Head of caudate nucleus (tissue), 42 donors: ENCODE measurements around the gene IFI27L1.

Source experiments
- DNase-seq, 42 donors: peaks; one replicate each; pipeline versions ENCODE4 v3.0.0 to v3.0.0-alpha.2; 2020 to 2021; ENCODE audit warnings: mixed read lengths in 7 of 42
- intact Hi-C: fragments of 100-400 bp; cut with DNase I; formaldehyde crosslinking; loops from one replicate; pipeline ENCODE4 v1.15.0; 2022

The IFI27L1 gene

GRCh38 chr14:94103554-94104150, 22.5 kb downstream of the IFI27L1 start:
- intact Hi-C loops, result no loop called here
- DNase-seq, result peak in 21 of 42 donors; percentile 13 to 55 (median 37)

- DNase-seq, result peak in 1 of 42 donors; percentile 5
- intact Hi-C loops, result no loop called here
Observed at GRCh38 chr14:94104731-94105130, 23.6 kb downstream of the IFI27L1 start.

DNA sequence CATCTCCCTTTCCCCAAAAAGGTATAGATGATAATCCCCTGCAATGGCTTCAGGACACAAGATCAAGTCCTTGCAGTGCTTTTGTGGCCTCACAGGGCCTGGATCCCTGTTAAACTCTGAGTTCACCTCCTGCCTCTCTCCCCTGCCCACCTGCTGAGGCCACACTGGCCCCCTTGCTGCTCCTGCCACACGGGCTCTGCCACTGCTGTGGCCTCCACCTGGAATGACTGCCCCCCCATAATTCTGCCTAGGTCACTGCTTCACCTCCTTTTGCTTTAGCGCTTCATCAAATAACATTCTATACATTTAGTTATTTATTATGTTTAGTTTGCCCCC, 28.8 kb downstream of the IFI27L1 start:
- intact Hi-C loops, result no loop called here

DNA sequence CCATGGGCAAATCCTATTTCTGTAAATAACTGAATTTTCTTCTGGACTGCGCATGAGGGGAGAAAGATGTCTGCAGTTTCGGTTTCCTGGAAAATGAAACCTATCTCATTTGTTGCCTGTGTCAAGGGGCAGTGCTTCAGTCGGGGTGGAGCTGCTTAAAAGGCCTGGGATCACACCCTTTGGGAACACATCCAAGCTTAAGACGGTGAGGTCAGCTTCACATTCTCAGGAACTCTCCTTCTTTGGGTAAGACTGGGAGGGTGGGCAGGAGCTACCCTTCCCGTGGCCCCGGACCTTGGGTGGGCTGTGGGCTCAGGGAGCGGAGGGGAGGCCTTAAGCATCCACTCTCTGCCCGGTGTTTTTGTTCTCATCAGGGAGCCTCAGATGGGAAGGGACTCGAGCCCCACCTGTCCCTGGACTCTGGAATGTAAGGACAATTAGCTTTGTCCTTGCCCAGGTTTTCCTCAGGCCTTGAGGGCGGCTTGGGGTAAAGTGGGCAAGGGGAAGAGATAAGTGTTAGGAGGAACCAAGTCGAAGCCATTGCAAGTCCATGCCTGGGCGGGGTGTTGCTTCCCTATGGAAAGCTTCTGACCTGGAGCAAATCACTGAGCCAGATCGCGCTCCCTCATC, 29.6 kb downstream of the IFI27L1 start, which contains the start of gene IFI27:
Gene IFI27, plus strand, starts transcription at position 185 of the 630 bp plus-strand sequence.
- DNase-seq, result peak in 1 of 42 donors; percentile 1
- intact Hi-C loops, result no loop called here

More for the DNA sequence above, 28.8 kb downstream of the IFI27L1 start:
- DNase-seq, result peak in 2 of 42 donors; percentile 3 to 6

DNA sequence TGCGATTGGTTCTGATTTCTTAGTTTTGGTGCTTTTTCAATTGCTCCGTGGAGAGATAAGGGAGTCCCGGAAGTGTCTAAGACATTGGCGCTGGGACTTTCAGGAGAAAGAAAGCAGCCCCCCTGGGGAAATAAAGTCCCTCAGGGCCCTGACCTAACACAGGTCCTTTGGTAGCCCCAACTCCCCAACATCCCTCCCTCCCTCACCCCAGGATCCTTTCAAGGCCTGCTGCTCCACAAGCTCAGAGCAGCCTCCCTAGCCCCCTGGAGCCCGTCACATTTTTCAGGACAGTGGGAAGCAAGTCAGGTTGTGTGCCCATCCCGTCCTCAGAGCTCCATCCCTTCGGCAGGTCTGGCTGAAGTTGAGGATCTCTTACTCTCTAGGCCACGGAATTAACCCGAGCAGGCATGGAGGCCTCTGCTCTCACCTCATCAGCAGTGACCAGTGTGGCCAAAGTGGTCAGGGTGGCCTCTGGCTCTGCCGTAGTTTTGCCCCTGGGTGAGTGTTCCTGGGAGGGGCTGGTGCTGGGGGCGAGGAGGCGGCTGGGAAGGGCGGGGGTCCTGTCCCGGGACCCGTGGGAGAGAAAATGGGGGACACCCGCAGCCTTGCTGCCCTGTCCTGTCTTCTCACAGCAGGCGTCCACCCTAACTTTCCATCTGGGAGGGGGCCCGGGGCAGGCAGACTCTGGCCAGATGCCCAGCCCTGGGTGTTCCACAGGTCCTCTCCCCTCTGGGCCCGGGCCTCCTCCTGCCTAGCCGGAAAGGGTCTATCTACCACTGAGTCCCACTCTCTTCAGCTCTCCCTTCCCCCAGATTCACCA, 30.4 kb downstream of the IFI27L1 start:
- peak in 1 of 42 donors; percentile 1 for DNase-seq
- intact Hi-C loops, result no loop called here

GRCh38 chr14:94112513-94113063, 31.5 kb downstream of the IFI27L1 start:
- DNase-seq, result peak in 2 of 42 donors; percentile 5 to 11
- intact Hi-C loops, result no loop called here

- DNase-seq, result peak in 1 of 42 donors; percentile 6
- intact Hi-C loops, result no loop called here
Observed at GRCh38 chr14:94113073-94113472, 32.0 kb downstream of the IFI27L1 start.

DNA sequence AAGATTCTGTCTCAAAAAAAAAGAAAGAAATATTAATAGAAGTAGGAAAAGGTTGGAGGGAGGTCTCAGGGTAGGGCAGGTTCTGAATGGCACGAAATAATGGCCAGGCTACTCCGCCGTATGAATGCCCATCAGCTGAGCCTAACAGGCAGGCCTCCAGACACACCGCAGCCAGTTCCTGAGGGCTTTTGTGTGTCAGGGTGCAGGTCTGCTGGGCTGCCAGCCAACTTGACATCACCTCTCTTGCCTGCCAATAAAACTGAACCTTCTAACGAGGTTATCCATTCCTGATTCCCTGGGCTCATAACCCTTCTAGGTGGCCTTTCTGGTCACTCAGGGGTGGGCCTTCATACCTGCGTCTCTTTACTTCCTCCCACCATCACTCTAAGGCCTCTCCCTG, 32.4 kb downstream of the IFI27L1 start:
- peak in 5 of 42 donors; percentile 12 to 17 (median 16) for DNase-seq
- intact Hi-C loops, result no loop called here

- peak in 1 of 42 donors; percentile 9 for DNase-seq
- intact Hi-C loops, result no loop called here
Observed at GRCh38 chr14:94113908-94114588, 32.9 kb downstream of the IFI27L1 start.

DNA sequence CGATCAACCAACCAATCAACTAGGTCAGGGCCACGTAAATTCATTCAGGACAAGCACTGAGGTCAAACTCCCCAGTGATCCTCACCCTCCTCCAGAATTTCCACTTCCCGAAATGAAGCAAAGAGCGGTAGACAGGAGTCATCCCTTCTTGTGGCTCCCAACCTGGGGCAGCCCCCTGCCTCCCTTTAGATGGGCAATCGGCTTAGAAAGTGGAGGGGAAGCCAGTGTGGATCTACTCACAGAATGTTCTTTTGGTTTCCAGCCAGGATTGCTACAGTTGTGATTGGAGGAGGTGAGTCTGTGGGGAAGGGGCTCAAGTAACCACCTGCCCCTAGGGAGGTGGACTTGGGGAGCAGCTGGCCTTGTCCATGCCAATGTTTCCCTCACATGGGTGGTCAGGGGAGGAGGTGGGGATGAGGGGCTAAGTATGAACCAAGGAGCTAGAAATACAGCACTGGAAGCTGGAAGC, 33.5 kb downstream of the IFI27L1 start:
- intact Hi-C loops, result no loop called here
- peak in 1 of 42 donors; percentile 5 for DNase-seq

DNA sequence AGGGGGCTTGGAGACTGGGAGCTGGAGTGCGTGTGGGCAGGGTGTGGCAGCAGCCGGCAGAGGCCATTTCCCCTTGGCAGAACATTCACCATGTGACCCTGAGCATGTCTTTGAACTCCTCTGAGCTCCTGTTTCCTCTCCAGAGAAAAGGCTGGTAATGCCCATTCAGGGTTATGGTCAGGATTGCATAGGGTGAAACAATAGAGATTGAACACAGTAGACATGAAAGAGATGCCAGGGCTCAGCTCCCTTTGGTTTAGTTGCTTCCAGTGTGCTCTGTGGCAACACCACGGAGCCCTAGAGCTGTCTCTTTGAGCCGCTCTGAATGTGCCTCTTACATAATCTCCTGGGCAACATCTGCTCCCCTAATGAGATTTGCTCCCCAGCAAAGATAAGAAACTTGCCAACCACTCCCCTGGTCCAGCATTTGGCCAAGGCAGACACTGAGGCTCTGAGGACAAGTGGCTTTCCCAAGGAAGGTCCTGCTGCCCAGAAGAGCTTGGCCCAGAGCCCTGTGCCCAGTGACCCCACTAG, 34.0 kb downstream of the IFI27L1 start:
- DNase-seq, result peak in 6 of 42 donors; percentile 3 to 41 (median 16)
- intact Hi-C loops, result no loop called here

DNA sequence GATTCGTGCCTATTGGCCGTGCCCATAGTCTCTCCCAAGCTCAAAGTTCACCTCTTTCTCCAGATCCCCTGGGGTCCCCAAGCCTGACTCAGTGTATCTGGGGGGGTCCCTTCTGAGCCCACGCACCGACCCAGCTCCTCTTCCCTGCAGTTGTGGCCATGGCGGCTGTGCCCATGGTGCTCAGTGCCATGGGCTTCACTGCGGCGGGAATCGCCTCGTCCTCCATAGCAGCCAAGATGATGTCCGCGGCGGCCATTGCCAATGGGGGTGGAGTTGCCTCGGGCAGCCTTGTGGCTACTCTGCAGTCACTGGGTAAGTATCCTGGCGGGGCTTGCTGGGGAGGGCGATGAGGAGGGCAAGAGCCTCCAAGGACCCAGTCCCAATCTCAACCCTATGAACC, 34.5 kb downstream of the IFI27L1 start:
- peak in 4 of 42 donors; percentile 10 to 42 (median 18) for DNase-seq
- intact Hi-C loops, result no loop called here

DNA sequence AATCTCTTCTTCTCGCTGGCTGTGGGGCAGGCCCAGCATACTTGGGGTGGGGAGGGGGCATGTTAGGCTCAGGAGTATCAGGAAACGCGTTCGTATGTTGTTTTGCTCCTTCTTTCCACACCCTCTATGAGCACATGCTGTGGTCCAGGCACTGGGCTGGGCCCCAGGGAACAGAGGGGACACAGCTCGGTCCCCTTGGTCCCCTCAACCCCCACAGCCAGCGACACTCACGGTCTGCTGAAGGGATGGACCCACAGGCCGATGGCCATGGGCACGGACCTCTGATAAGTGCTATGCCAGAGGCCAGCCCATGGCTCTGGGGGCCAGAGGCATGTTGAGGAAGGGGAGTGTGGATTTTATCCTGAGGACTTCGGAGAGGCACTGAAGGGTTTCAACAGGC, 35.6 kb downstream of the IFI27L1 start:
- DNase-seq, result no peak
- intact Hi-C loops, result no loop called here

DNA sequence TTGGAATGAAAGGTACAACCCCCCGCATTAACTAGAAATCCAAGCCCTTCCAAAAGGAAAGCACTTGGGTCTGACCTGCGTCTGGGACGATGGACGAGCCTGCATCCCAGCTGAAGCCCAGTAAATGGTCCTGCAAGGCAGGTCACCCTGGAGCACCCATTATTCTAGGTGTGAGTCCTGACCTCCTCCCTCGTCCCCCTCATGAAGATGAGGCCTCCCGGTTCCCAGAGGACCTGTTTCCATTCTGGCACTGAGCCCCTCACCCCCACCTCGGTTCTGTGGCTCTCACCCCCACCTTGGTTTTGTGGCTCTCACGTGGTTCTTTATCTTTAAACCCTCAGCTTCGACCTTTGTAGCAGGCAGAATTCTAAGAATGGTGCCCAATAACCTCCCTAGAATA, 36.7 kb downstream of the IFI27L1 start:
- intact Hi-C loops, result no loop called here

DNA sequence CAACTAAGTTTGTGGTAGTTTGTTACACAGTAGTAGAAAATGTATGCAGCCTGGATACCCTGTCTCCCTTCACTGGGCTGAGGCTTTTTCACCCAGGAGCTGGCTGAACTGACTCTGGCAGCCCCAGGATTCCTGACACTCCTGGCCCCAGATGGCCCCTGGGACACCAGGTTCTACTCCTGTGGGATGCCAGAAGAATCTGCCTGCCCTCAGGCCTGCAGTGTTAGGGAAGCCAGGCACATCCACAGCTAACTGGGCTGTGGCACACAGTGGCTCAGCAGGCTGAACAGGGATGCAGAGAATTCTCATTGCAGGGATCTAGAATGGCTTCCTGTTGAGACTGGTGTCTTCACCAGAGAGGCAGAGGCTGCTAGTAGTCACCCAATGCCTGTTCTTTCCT, 38.0 kb downstream of the IFI27L1 start:
- DNase-seq, result peak in 2 of 42 donors; percentile 8 to 15
- intact Hi-C loops, result no loop called here

More for the DNA sequence above, 36.7 kb downstream of the IFI27L1 start:
- DNase-seq, result peak in 1 of 42 donors; percentile 22

GRCh38 chr14:94120667-94121340, 39.7 kb downstream of the IFI27L1 start:
- peak in 3 of 42 donors; percentile 2 to 6 (median 5) for DNase-seq
- intact Hi-C loops, result no loop called here

DNA sequence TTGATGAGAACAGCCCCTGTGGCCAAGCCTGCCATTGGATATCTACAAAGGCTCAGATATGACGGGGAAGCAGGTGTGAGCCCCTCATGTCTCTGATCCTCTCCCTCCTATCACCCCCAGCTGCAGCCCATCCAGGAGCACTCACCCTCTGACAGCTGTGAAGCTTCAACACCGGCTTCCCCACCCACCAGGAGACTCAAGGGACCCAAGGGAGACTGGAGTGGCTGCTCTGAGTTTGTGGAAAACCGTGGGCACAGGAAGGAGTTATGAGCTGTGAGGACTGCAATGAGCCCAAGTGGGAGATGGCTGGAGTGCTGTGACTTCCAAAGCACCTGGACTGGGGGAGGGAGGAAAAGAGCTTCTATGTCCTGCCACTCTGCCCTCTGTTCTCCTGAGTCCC, 40.4 kb downstream of the IFI27L1 start:
- intact Hi-C loops, result no loop called here
- DNase-seq, result peak in 4 of 42 donors; percentile 1 to 9 (median 6)

- DNase-seq, result peak in 4 of 42 donors; percentile 1 to 11 (median 4)
- intact Hi-C loops, result no loop called here
Observed at GRCh38 chr14:94122438-94122837, 41.3 kb downstream of the IFI27L1 start.
